Colonic mucosa (tissue), 4 donors: ENCODE measurements around the gene WDR75. TPM values are rescaled to one million over a fixed set of nuclear protein-coding genes. Genes with fewer than 3 reads are reported as not detected.

Experiments
- DNase-seq: peaks from one replicate; pipeline ENCODE4 v3.0.0-alpha.2; 2020
- H3K27ac ChIP-seq: fragments of 200-600 bp; one replicate; pipeline ENCODE4 v1.8.0; 2021
- H3K27me3 ChIP-seq: fragments of 200-600 bp; one replicate; pipeline ENCODE4 v1.8.0; 2021
- H3K36me3 ChIP-seq: fragments of 200-600 bp; one replicate; pipeline ENCODE4 v1.8.0; 2021
- H3K4me1 ChIP-seq: fragments of 200-600 bp; one replicate; pipeline ENCODE4 v1.8.0; 2021; ENCODE audit warnings: mild to moderate bottlenecking
- H3K4me3 ChIP-seq: fragments of 200-600 bp; one replicate; pipeline ENCODE4 v1.8.0; 2021
- H3K9ac ChIP-seq, 2 donors: one replicate each; pipeline ENCODE4 v1.7.0; 2013; ENCODE audit warnings: control low read depth in 2 of 2, low read depth in 2 of 2, low read length in 2 of 2
- H3K9me3 ChIP-seq: fragments of 200-600 bp; one replicate; pipeline ENCODE4 v1.8.0; 2021
- intact Hi-C: fragments of 100-400 bp; cut with DNase I; formaldehyde crosslinking; loops from one replicate; pipeline ENCODE4 v1.14.1; 2022
- total RNA-seq, 2 donors: library from RNA; stranded (reverse); fragmentation: NEBNext Ultra II Directional in 1 of 2; extraction: Animal tissue kit (Norgen Biotek cat#: 25700) in 1 of 2; gene quantifications; one replicate each; pipeline ENCODE4 v1.2.1, GENCODE V29; 2021
- TF ChIP-seq, protein P1 (sequence below): fragments of 200-600 bp; IDR thresholded peaks from one replicate; pipeline ENCODE4 v1.8.0; 2022; ENCODE audit warnings: antibody characterized with exemption, mild to moderate bottlenecking
- donor health status: healthy.
- donor health status: DM: no; HTN: no; CAD: no.
- donor health status: DM: no; HTN: no; CAD: no.

Gene WDR75
- total RNA-seq, 2 donors from 2014 or later, result 19.0 to 21.4 TPM

DNA sequence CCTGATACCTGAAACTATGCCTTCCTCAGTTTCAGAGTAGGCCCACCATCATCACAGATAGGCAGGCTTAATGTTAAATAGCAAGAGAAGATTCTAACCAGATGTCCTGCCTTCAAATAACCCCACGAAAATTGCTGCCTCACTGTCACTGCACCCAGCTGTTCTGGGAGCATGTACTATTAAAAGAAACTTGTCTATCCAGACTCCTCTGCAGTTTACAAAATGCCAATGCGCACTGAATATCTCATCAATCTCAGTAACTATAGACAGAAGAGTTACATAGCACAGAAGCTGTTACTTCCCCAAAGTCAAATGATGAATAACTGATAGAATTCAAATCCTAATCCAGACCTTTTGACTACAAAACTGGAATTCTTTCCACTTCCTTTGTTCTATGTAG is 43.9 kb downstream of the WDR75 start:
- Histone ChIP-seq H3K4me1 (no peaks in the 10 kb centered on the region), H3K27ac (no peak overlapping the region), H3K9me3 (no peaks in the 10 kb centered on the region), H3K4me3 (no peak overlapping the region), H3K27me3 (no peaks in the 10 kb centered on the region), H3K9ac (no peak overlapping the region), H3K36me3 (no peaks in the 10 kb centered on the region)
- DNase-seq, result no peak
- intact Hi-C loops, result no loop called here
- TF ChIP-seq, protein P1, sequence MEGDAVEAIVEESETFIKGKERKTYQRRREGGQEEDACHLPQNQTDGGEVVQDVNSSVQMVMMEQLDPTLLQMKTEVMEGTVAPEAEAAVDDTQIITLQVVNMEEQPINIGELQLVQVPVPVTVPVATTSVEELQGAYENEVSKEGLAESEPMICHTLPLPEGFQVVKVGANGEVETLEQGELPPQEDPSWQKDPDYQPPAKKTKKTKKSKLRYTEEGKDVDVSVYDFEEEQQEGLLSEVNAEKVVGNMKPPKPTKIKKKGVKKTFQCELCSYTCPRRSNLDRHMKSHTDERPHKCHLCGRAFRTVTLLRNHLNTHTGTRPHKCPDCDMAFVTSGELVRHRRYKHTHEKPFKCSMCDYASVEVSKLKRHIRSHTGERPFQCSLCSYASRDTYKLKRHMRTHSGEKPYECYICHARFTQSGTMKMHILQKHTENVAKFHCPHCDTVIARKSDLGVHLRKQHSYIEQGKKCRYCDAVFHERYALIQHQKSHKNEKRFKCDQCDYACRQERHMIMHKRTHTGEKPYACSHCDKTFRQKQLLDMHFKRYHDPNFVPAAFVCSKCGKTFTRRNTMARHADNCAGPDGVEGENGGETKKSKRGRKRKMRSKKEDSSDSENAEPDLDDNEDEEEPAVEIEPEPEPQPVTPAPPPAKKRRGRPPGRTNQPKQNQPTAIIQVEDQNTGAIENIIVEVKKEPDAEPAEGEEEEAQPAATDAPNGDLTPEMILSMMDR, result no peak

DNA sequence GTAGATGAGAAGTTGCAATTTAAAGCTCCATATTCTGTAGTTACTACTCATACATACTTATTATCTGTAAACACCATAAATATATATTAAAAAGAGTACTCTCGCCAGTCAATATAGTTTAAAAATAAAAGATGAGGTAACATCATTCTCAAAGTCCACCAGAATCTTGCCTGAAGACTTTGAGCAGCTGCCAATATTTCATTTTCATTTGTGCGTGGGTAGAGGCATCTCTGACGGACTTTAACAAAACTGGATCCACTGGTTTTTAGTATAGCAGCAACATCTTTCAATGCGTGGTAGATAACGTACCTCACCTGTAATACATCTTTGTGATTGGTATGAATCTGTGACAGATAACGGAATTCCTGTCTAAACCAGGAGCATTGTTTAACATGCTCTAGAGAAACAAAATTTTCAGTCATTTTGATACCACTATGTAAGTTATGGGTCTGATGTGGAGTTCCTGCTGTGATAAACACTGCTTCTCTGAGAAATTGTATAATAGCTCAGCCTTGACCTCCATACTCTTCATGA is 45.0 kb downstream of the WDR75 start:
- Histone ChIP-seq H3K27me3 (no peaks in the 10 kb centered on the region), H3K9me3 (no peaks in the 10 kb centered on the region), H3K4me1 (no peaks in the 10 kb centered on the region), H3K9ac (no peak overlapping the region), H3K36me3 (no peaks in the 10 kb centered on the region), H3K4me3 (no peak overlapping the region), H3K27ac (no peak overlapping the region)
- TF ChIP-seq, protein P1, result no peak
- intact Hi-C loops, result no loop called here
- no peak for DNase-seq

DNA sequence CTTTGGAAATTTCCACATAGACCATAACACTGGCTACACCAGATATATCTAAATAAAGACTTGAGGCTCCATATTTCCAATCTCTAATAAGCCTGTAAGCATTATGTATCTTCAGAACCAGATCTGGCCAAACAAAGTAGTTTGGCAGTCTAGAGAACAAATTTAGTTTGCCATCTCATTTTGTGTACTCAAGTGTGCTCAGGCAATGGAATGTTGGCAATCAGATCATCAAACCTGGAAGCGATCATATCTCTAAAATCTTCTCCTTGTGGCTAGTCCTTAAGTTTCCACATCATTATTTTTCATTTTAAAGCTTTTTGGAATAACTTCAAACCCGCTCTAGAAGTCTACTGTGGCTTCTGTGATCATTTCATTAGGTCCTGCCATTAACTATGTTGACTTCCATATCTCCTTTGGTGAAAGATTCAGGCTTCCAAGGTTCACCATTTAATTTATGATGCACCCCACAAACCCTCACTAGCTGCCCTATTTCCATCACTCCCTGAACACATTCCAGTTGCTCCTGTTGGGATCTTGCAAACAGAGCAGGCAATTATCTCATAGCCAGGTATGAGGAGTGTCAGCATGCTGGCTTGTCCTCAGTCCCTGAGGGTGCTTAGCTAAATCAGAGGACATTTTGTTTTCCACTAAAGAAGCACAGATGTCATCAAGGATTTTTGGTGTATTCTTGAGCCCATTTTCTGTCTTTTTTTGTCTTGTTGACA is 46.2 kb downstream of the WDR75 start:
- Histone ChIP-seq H3K27me3 (no peaks in the 10 kb centered on the region), H3K27ac (no peak overlapping the region), H3K4me3 (no peak overlapping the region), H3K36me3 (no peaks in the 10 kb centered on the region), H3K9me3 (no peaks in the 10 kb centered on the region), H3K4me1 (no peaks in the 10 kb centered on the region), H3K9ac (no peak overlapping the region)
- intact Hi-C loops, result no loop called here
- DNase-seq, result no peak
- TF ChIP-seq, protein P1, result no peak

DNA sequence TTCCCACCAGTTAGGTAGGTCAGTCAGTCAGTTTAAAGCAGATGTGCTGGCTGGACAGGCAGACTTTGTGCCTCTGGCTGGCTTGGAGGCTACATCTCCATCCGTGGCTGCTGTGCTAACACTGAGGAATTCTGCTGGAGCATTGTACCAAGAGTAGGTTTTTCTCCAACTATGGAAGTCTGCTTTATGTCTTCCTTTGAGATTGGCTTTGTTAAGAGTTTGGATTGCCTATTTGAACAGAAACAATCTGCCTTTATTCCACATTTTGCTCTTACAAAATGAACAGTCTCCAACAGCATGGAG is 46.7 kb downstream of the WDR75 start:
- intact Hi-C loops, result no loop called here

DNA sequence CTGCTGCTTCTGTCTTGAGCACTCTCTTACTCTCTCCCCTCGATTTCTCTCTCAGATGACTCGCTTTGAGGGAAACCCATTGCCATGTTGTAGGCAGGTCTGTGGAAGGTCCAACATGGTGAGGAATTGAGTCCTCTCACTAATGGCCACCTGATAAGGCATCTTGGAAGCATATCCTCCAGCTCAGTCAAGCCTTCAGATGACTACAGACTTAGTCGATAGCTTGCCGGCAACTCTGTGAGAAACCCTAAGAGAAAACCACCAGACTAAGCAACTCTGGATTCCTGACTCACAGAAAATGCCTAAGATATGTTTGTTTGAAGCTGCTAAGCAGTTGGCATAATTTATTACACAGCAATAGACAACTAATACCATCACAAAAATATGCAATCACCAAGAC is 51.2 kb downstream of the WDR75 start:
- H3K9me3 ChIP-seq, result no peaks in the 10 kb centered on the region
- TF ChIP-seq, protein P1, result no peak
- H3K9ac ChIP-seq, result no peak overlapping the region
- no peak overlapping the region for H3K27ac ChIP-seq
- intact Hi-C loops, result no loop called here
- no peak for DNase-seq
- H3K4me1 ChIP-seq, result no peaks in the 10 kb centered on the region
- no peaks in the 10 kb centered on the region for H3K27me3 ChIP-seq
- H3K4me3 ChIP-seq, result no peak overlapping the region
- H3K36me3 ChIP-seq, result no peaks in the 10 kb centered on the region

More for the DNA sequence above, 46.7 kb downstream of the WDR75 start:
- TF ChIP-seq, protein P1, result no peak
- Histone ChIP-seq H3K27me3 (no peaks in the 10 kb centered on the region), H3K9ac (no peak overlapping the region), H3K4me1 (no peaks in the 10 kb centered on the region), H3K36me3 (no peaks in the 10 kb centered on the region), H3K27ac (no peak overlapping the region), H3K9me3 (no peaks in the 10 kb centered on the region), H3K4me3 (no peak overlapping the region)
- no peak for DNase-seq
